HTR-8/SVneo (cell line): Measurements from ENCODE around the gene TOGARAM2.
"Not testable (repeated sequence)": the region's sequence is repeated elsewhere in the genome, so short reads cannot be mapped to it uniquely, and the experiment has no call there.

Source experiments
- DNase-seq: peaks from one replicate; pipeline ENCODE4 v3.0.0; 2011; ENCODE audit warnings: low spot score, mixed read lengths; ENCODE audit not compliant: insufficient read length
- FAIRE-seq: peaks from 2 replicates; lab custom pipeline; 2011; peaks lifted over from hg19 to GRCh38; lab: Jason Lieb, UNC

Gene TOGARAM2

GRCh38 chr2:29066271-29066860 is 85.3 kb downstream of the TOGARAM2 start:
- no peak for DNase-seq
- peak; percentile 94 for FAIRE-seq

- DNase-seq (no peak), FAIRE-seq (peak; percentile 33)
Measured at GRCh38 chr2:29066997-29067605, 86.0 kb downstream of the TOGARAM2 start.

DNA sequence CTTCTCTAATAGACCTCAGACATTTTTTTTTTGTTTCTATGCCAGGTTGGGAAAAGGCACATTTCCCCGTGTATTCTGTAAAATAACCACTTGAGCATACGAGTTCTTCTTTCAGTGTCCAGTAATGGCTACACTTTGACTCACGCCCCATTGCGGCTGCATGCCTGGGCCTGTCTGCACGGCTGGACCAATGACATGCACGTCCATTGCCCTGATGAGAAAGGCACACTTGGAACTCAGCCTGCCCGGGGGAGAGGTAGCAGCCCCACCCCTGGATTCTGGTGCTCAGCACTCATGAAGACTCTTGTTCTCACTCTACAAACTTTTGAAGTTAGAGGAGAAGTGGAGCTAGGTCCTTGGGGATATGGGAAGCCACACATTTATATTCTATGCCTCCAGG is 87.4 kb downstream of the TOGARAM2 start:
- DNase-seq (no peak), FAIRE-seq (no peak)

- FAIRE-seq (no peak), DNase-seq (no peak)
Measured at GRCh38 chr2:29070526-29070925, 89.4 kb downstream of the TOGARAM2 start.

GRCh38 chr2:29071032-29071975 is 90.2 kb downstream of the TOGARAM2 start:
- FAIRE-seq (no peak), DNase-seq (no peak)

DNA sequence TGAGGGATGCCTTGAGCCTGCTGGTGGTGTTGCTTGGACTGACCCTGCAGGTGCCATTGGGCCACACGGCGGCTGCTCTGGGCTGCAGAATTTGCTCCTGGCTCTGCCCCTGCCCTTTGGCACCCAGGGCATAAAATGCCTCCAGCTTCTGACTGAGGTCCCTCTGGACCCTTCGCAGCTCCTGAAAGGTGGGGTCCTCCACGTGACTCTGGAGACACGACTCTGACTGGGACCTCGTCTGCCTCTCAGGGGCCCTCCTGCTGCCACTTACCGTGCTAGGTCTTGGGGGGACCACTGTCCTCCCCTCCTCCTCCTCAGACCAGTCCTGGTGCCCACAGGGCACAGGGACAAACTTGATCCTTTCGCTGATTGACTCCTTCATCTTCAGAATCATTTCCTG is 91.2 kb downstream of the TOGARAM2 start:
- no peak for DNase-seq
- FAIRE-seq: no peak

GRCh38 chr2:29072971-29073725 is 92.0 kb downstream of the TOGARAM2 start:
- FAIRE-seq: no peak
- DNase-seq: no peak

- no peak for DNase-seq
- FAIRE-seq: no peak
Measured at GRCh38 chr2:29073933-29074332, 92.8 kb downstream of the TOGARAM2 start.

DNA sequence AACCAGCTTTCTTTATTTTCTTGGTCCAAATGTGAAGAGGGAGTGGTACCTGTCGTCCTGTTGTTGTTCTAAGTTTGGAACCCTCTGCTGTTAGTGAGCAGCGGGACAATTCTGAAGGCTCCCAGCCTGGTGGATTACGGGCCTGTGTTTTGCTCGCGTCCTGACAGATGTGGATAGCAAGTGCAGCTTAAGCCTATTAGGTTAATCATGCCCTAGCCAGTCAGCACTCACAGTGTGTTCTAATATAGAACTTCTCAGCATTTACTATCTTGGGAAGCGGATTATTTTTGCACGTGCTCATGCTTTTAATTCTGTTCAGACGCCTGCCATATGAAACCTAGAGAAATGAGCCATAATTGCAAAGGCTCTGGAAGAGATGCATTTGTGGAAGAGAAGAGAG is 93.3 kb downstream of the TOGARAM2 start, which contains the start of gene PCARE:
PCARE (minus strand) TSS at position 113 of the 400 bp plus-strand sequence. CDS start 262 bp downstream, outside the sequence.
- no peak for FAIRE-seq
- DNase-seq: no peak

- peak; percentile 36 for FAIRE-seq
- DNase-seq: no peak
Measured at GRCh38 chr2:29075894-29076705, 95.0 kb downstream of the TOGARAM2 start.

DNA sequence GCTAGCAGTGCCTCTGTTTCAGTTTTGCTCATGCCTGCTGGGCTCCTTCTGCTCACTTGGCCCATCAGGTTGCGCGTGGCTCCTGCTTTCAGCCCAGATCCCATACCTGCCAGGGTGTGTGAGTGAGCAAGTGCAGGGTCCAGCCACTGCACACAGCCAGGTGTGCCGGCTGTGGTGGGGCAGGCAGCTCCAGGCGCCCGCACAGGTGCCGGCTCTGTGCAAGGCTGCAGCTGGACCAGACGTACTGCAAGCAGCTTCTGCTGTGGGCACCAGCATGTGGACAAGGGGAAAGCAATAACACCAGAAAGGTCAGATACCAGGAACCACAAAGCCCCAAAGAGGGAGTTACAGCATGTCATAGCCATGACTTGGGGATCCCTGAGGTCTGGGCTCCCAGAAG is 98.8 kb downstream of the TOGARAM2 start:
- FAIRE-seq (no peak), DNase-seq (no peak)

DNA sequence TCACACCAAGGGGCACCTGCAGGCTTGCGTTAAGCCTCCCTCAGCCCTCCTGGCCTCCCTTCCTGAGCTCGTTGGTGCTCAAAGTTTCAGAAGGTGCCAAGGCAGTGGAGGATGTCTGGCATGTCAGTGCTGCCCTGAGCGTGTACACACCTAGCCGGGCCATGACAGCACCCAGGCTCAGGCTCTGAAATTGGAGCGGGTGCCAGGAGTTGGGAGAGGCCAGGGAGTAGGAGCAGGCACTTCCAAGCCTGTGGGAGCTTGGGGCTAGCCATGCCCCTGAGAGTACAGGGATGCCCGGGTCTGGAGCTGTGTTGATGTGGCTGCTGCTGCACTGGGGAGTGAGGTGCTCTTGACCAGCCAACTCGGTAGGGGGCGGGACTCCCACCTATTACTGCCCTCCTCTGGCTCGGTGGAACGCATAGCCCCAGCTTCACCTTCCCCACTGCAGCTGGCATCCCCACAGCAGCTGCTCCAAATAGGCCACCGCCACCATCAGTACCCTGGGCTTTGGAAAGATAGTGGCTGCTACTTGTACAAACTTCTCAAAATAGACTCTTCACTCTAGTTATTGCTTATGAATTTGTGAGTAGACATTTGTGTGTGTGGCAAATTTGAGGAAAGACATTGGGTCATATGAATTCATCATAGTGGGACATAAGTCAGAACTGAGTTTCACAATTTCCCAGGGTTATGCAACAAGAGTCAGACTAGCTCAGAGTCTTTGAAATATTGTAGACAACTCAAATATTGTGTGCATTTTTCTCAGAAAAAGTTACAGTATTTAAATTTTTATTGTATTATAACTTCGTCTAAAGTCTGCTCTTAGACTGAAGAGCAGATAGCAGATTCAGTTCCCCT is 100.0 kb downstream of the TOGARAM2 start:
- FAIRE-seq: no peak
- no peak for DNase-seq

- DNase-seq (no peak), FAIRE-seq (no peak)
Measured at GRCh38 chr2:29082804-29083495, 101.9 kb downstream of the TOGARAM2 start.

GRCh38 chr2:29084554-29084953 is 103.5 kb downstream of the TOGARAM2 start:
- no peak for FAIRE-seq

DNA sequence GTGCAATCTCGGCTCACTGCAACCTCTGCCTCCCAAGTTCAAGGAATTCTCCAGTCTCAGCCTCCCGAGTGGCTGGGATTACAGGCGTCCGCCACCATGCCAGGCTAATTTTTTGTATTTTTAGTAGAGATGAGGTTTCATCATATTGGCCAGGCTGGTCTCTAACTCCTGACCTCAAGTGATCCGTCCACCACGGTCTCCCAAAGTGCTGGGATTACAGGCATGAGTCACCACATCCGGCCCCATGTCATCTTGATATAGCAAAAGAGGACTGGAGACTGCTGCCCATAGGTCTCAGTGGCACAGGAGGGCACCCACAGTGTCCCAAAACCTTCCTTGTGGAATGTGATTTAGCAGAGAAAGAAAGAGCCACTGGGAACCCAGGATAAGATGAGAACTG is 109.2 kb downstream of the TOGARAM2 start:
- FAIRE-seq, DNase-seq: not testable (repeated sequence)

More at GRCh38 chr2:29084554-29084953, 103.5 kb downstream of the TOGARAM2 start:
- DNase-seq: no peak

DNA sequence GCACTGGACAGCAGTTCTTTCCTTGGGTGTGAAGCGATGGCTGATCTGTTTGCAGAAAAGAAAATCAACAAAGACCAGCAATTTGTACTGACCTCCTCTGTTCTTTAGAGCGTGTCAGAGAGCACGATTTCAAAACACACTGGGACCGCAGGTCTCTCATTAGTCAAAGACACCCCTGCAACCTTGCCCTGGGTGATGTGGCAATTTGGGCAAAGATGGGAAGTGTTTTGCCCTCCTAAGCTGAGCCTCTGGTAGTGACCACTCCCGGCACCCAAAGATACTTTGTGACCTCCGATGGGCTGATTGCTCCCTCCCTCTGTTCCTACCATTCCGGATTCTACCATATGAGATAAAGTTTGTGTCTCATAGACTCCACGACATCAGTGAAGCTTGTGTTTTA is 115.9 kb downstream of the TOGARAM2 start:
- DNase-seq: no peak
- no peak for FAIRE-seq

- no peak for FAIRE-seq
- DNase-seq: no peak
Measured at GRCh38 chr2:29097569-29097968, 116.5 kb downstream of the TOGARAM2 start.

- no peak for FAIRE-seq
Measured at GRCh38 chr2:29100564-29100963, 119.5 kb downstream of the TOGARAM2 start.

More at GRCh38 chr2:29100564-29100963, 119.5 kb downstream of the TOGARAM2 start:
- DNase-seq: no peak
